Kidney capillary endothelial cell (primary cell): Measurements from ENCODE around the gene GRID1.
A peak's percentile ranks its signal among the peaks of the same experiment; 100 is the strongest.

Experiments
- DNase-seq: peaks from one replicate; pipeline ENCODE4 v3.0.0-alpha.2; 2018; ENCODE audit warnings: low spot score

Gene GRID1

DNA sequence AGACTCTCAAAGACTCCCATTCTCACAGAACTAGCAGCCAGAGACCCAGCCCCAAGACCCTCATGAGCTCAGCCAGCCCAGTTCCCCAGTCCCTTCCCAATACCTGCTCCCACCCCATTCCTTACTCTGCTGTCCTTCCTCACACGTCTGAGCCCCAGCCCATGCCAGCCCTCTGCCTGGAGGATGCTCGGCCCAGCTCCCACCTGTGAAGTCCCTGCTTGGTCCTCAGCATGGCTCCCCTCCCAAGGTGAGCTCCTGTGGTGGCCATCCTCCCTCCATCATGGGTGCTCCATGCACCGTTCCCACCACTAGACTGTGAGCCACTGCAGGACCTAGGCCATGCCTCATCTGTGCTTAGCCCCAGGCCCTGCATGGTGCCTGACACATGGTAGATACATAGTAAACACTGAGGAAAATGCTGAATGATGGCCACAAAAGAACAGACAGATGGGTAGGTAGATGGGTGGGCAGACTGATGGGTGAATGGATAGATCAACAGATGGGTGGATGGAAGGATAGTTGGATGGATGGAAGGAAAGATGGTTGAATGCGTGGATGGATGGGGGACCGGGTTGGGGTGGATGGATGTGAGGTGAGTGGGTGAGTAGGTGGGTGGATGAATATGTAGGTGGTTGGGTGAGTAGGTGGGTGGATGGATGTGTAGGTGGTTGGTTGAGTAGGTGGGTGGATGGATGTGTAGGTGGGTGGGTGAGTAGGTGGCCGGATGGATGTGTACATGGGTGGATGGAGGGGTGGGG lies 138.9 kb downstream of the GRID1 start:
- DNase-seq, result no peak

- no peak for DNase-seq
These were observed 139.8 kb downstream of the GRID1 start for GRCh38 chr10:86226781-86227201.

- DNase-seq, result no peak
These were observed 140.6 kb downstream of the GRID1 start for GRCh38 chr10:86226016-86226415.

GRCh38 chr10:86225103-86225782 lies 141.4 kb downstream of the GRID1 start:
- DNase-seq, result peak; percentile 1

- DNase-seq, result no peak
These were observed 142.1 kb downstream of the GRID1 start for GRCh38 chr10:86224354-86225102.

GRCh38 chr10:86223256-86223655 lies 143.3 kb downstream of the GRID1 start:
- no peak for DNase-seq

GRCh38 chr10:86222687-86223086 lies 143.9 kb downstream of the GRID1 start:
- DNase-seq, result no peak

DNA sequence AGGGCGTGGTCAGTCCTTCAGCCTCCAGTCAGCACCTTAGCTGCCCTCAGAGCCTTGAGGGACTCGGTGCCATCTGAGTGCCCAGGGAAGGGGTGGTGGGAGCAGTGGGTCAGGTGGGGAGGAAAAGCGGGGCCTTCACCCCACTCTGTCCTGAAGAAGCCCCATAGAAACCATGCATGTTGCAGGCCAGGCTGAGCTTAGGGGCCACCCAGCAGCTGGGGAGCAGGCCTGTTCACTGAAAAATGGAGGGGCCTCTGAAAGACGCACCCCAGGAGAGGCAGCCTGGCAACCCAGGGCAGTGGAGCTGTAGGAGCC lies 144.3 kb downstream of the GRID1 start:
- DNase-seq, result no peak

GRCh38 chr10:86221442-86222335 lies 144.9 kb downstream of the GRID1 start:
- DNase-seq, result no peak

DNA sequence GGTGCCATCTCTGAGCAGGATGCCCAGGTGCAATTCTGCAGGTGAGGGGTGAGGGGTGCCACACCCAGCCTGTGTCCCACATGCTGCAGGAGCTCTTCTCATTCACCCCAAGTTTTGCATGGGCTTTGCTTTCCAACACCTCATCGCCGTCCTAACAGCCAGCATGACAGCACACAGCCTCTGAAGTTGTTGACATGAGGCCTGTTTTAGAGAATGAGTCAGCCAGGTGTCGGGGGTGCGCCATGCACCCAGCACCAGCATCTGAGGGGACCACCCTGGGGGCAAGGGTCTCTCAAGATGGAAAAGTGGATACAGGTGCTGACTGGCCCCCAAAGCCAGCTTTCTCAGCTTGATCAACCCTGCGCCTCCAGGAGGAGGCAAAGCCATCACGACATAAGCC lies 146.0 kb downstream of the GRID1 start:
- DNase-seq, result no peak

GRCh38 chr10:86219271-86219670 lies 147.3 kb downstream of the GRID1 start:
- DNase-seq, result no peak

DNA sequence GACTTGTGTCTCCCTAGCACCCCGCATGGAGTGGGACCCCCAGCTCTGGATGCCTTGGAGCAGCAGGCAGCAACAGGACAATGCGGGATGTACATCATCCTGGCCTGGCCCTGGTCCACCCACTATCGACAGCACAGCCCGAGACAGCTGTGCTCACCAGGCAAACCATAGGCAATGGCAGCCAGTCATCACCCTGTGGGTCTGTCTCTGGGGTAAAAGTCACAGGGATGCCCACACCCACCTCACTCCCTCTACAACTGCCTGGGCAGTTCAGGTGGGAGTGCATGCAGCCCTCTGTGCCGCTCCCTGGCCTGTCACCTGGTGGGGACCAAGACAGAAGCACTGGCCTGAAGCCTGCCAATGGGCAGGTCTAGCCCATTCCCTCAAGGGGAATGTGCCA lies 147.8 kb downstream of the GRID1 start:
- DNase-seq, result no peak

DNA sequence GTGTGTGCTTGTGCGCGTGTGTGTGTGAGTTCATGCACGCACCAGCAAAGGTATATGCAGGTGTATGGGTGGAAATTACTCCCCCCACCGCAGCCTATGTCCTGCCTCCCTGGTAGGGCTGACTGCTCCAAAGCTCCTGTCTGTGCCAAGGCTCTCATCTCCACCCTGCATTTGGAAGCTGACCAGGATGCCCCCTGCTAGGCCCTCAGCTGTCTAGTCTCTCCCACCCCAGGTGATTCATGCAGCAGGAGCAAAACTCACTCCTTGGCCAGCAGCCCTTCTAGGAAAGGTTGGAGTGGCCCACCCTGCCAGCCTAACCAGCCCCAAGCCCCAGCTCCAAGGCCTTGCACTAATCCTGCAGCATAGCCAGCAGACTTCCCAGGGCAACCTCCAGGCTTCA lies 148.4 kb downstream of the GRID1 start:
- no peak for DNase-seq

GRCh38 chr10:86217371-86218080 lies 149.1 kb downstream of the GRID1 start:
- DNase-seq, result no peak

GRCh38 chr10:86216886-86217285 lies 149.7 kb downstream of the GRID1 start:
- DNase-seq, result no peak

DNA sequence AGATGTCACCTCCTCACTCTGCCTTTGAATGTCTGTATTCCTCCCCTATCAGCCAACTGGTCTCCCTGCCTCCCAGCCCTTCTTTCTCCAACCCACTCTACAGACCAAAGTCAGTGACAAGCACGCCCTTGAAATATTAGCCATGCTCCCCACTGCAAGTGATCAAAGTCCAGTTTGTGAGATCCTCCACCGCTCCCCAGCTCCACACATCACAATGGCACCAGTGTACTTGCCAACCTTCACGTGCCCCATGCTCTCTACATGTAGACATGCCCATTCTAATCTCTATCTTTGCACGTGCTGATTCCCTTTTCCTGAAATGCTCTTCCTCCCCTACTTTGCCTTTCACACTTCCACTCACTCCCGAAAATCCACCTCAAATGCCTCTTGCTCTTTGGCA lies 150.9 kb downstream of the GRID1 start:
- no peak for DNase-seq

GRCh38 chr10:86215046-86215445 lies 151.5 kb downstream of the GRID1 start:
- no peak for DNase-seq

DNA sequence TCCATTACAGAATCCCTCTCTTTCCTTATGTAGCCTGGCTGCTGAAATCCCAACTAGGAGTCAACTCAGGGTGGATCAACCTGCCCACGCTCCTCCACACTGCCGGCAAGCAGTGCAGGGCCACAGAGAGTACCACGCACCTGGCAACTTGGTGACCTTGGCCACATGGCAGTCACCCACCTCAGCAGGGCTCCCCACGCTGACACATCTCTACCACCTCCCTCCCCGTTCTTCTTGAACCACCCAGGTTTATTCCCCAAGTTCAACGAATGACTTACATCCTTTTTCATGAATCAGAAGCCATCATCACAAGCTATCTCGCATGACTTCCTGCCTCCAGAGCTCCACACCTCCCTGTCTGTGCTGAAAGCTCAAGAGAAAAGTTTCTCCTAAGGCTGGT lies 153.4 kb downstream of the GRID1 start:
- no peak for DNase-seq

DNA sequence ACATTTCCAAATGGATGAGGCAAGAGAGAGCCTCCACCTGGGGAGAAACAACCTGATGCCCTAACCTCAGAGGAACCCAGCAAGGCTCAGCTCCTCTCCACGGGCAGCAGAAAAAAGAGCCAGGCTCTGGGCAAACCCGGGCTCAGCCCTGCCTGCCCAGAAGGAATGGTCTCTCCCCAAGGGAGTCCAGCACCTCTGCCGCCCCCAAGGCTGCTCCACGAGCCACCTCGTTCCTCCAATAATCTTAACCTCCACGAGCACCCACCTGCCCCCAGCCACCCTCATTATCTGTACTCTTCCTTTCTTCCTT lies 154.2 kb downstream of the GRID1 start:
- DNase-seq, result no peak

- no peak for DNase-seq
These were observed 154.8 kb downstream of the GRID1 start for GRCh38 chr10:86211691-86212390.

DNA sequence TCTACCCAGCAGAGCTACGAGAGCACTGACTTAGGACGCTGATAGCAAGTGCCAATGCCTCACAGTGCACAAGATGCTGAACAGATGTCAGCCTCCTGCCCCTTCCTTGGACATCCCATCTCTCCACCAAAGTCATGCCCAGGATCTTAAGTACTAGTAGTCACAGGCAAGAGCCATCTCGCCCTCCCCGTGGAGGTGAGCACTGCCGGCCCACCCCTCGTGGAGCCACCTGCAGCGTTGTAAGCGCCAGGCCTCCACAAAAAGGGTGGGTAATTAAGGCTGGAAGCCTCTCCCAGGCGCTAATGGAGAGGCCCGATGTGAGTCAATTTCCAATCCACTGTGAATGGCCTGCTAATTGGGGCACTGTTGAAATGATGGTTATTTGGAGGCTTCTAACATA lies 156.2 kb downstream of the GRID1 start:
- no peak for DNase-seq
